Cardiac fibroblast (primary cell): ENCODE data around the gene OR13C8.
"Not testable (repeated sequence)": the region's sequence is repeated elsewhere in the genome, so short reads cannot be mapped to it uniquely, and the experiment has no call there.

Source experiments
- DNase-seq, 2 donors: peaks; one replicate each; pipeline versions ENCODE4 v3.0.0 to v3.0.0-alpha.2; 2010; ENCODE audit warnings: low read depth in 2 of 2
- H3K4me3 ChIP-seq, 2 donors: replicated peaks in 1 of 2; 1 replicate in 1 of 2; 2 replicates in 1 of 2; pipeline ENCODE4 v1.5.1; 2011; ENCODE audit warnings: low read depth in 2 of 2, low read length in 2 of 2, mild to moderate bottlenecking in 2 of 2, moderate library complexity in 1 of 2
- TF ChIP-seq, protein P1 (sequence below): IDR thresholded peaks from one replicate; pipeline ENCODE4 v1.5.1; 2011; ENCODE audit warnings: low read depth, mild to moderate bottlenecking, low read length, inconsistent platforms

OR13C8 gene

DNA sequence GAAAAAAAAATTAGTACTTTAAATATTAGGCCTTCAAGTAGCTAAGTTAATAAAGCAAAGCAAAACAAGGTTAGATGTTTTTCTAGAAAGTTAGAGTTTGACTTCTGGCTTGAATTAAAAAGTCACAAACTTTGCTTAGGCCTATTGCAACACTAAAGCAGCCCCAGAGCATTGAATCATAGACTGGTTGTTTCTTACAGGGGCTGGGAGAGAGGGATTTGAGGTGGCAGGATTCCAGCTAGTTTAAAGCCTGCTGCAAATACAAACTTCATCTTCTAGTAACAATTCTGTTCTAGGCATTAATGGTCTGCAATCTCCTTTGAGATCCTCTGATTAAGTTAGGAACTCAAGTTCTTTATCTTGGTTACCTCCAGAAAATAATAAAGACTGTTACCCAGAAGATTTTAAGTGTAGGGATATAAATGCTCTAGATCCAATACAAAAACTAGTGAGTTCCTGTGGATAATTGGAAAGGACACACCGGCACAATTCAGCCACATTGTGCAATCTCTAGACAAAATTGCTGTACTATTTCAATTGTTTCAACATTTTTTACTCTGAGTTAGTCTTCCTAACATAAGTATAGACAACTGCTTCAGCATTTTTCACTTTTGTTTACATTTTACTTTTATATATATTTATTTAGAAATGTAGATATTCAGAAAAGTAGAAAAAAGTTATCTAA lies 17.7 kb downstream of the OR13C8 start:
- H3K4me3 ChIP-seq: no peak overlapping the region
- DNase-seq: peak; percentile 20 to 54
- TF ChIP-seq, protein P1, sequence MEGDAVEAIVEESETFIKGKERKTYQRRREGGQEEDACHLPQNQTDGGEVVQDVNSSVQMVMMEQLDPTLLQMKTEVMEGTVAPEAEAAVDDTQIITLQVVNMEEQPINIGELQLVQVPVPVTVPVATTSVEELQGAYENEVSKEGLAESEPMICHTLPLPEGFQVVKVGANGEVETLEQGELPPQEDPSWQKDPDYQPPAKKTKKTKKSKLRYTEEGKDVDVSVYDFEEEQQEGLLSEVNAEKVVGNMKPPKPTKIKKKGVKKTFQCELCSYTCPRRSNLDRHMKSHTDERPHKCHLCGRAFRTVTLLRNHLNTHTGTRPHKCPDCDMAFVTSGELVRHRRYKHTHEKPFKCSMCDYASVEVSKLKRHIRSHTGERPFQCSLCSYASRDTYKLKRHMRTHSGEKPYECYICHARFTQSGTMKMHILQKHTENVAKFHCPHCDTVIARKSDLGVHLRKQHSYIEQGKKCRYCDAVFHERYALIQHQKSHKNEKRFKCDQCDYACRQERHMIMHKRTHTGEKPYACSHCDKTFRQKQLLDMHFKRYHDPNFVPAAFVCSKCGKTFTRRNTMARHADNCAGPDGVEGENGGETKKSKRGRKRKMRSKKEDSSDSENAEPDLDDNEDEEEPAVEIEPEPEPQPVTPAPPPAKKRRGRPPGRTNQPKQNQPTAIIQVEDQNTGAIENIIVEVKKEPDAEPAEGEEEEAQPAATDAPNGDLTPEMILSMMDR: no peak

DNA sequence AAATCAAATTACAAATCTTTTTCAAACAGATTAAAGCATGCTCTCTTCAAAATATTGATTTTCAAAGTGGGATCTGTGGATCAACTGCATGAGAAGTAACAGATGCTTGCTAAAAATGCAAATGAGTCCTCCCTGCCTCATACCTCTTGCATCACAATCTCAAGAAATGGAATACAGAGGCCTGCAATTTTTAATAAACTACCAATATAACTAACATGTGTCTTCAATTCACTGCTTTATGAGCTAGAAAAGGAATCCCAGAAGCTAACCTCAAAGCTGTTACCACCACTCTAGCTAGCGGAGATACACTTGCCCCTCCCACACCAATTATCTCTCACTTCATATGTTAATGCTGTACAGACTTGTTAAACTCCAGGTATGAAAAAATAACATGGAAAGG lies 20.7 kb downstream of the OR13C8 start:
- TF ChIP-seq, protein P1: no peak
- no peak overlapping the region for H3K4me3 ChIP-seq
- DNase-seq: no peak

DNA sequence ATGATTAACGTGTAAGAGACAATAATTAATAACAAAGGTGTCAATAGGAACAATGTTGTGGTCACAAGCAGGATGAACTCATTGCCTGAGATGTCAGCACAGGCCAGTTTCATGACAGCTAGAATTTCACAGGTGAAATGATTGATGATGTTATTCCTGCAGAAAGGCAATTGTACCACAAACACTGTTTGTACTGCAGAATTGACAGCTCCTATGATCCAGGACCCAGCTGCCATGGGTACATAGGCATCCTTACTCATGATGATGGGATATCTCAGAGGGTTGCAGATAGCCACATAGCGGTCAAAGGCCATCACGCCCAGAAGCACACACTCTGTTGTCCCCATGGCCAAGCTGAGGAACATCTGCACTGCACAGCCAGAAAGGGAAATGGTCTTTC lies 29.8 kb downstream of the OR13C8 start:
- DNase-seq, H3K4me3 ChIP-seq: not testable (repeated sequence)

DNA sequence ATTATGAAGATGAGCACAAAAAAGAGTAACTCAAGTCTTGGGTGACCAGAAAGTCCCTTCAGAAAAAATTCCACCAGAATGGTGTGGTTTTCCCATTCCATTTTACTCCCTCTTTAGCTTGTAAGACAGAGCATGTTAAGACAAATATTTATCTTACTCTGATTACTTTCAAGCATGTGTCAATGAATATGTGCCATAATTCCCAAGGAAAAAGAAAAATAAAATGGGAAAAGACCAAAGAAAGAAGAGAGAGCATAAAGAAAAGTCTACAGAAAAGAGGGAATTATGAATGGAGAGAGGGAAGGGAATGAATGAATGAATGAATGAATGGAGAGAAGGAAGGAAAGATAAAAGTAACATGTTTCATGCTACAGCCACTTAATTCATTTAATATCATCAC lies 30.3 kb downstream of the OR13C8 start, which contains the start of gene OR13C5:
TSS of gene OR13C5 (minus strand) at position 101 of the 400 bp plus-strand sequence. CDS start at position 101, 0 bp downstream.
- DNase-seq, H3K4me3 ChIP-seq: not testable (repeated sequence)

DNA sequence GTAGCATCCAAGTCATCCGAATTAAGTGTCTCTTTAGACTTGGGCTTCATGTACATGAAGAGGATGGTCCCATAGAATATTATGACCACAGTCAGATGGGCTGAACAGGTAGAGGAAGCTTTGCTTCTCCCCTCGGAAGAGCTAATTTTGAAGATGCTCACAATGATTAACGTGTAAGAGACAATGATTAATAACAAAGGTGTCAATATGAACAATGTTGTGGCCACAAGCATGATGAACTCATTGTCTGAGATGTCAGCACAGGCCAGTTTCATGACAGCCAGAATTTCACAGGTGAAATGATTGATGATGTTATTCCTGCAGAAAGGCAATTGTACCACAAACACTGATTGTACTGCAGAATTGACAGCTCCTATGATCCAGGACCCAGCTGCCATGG lies 35.8 kb downstream of the OR13C8 start:
- TF ChIP-seq, protein P1: no peak
- no peak overlapping the region for H3K4me3 ChIP-seq
- no peak for DNase-seq

DNA sequence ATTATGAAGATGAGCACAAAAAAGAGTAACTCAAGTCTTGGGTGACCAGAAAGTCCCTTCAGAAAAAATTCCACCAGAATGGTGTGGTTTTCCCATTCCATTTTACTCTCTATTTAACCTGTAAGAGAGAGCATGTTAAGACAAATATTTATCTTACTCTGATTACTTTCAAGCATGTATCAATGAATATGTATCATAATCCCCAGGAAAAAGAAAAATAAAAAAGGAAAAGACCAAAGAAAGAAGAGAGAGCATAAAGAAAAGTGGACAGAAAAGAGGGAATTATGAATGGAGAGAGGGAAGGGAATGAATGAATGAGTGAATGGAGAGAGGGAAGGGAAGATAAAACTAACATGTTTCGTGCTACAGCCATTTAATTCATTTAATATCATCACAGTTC lies 36.6 kb downstream of the OR13C8 start, which contains the start of gene OR13C2:
TSS of gene OR13C2 (minus strand) at position 101 of the 400 bp plus-strand sequence. CDS start at position 101, 0 bp downstream.
- H3K4me3 ChIP-seq, DNase-seq: not testable (repeated sequence)

DNA sequence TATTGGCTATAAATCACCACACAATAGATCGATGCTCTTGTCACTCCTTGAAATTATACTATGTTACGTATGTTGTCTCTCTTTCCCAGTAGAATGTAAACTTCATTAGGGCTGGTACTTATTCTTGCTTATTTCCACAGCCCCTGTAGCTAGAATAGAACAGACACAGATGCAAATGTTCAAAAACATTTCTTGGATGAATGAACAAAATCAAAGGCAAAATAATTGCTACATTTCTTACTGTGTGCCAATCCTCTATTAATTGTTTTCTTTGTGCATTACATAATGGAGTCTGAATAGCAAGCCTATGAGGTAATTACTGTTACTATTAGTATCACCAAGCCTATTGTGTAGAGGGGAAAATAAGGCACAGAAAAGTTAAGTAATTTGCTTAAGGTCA lies 37.2 kb downstream of the OR13C8 start:
- TF ChIP-seq, protein P1: no peak
- DNase-seq: peak in 1 of 2 donors; percentile 13
- no peak overlapping the region for H3K4me3 ChIP-seq

DNA sequence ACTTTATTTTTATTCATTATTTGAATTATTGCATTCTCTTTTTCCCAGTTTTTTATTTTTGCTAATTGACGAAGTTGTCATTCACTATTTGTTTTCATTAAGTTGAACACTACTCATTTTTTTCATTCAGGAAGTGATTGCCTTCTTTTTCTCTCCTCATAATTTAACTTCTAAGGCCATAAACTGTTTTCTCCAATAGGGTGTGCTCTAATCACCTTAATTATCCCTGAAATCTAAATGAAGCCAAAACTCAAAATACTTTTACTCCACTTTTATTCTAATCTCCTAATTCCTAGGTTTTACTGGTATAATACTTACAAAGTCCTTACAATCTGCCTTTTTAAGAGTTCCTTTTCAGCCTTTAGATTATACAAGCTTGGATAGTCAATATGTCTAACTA lies 39.4 kb downstream of the OR13C8 start:
- H3K4me3 ChIP-seq: no peak overlapping the region
- TF ChIP-seq, protein P1: no peak
- peak in 1 of 2 donors; percentile 25 for DNase-seq
